ENCODE results near the gene SLC34A1.

SLC34A1 gene

DNA sequence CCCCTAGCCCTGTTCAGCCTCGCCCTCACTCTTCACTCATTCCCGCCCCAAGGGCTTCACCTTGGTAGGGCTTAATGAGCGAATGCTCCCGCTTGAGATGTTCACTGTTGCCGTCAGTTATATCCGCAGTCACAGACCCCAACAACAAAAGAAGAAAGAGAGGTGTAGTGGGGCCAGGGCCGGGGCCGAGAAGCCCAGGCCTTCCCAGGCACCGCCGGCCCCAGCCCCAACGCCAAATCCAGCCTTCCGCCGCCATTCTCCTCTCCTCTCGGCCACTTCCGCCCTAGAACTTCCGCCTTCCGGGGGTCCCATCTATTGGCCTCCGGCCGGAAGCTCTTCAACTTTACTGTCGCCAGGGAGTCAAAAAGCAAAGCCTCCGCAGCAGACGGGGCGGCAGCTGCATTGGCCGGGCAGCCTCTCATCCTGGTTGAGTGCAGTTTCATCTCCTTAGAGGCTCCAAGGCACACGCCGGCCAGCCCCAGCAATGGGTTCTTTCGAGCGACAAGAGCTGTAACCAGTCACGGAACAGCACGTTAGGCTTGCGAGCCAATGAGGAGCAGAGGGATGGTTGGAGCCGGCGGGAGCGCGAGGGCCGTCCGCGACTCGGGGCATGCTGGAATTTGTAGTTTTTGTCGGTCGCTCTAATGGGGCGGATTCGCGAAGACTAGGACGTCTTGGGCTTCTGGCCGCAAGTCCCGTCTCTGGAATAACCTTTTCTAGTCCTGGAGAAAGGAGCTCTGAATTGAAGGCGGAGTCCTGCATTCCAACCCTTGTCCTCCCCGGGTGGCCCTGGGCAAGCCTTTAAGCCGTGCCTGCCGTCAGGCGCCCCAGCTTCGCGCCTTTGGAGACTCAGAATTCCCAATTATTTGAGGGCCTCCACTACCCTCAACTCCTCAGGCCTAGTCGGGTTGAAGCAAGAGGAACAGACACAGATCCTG lies 32.6 kb upstream of the SLC34A1 start, which contains the start of gene LMAN2:
LMAN2 (minus strand) TSS at position 277 of the 938 bp plus-strand sequence; CDS start at position 256, 21 bp downstream.
- Histone ChIP-seq H2BK120ac (ENCODE audit: low read depth, low read length) (no peak within 1 kb of the TSS), H3K4ac (ENCODE audit: low read depth, low read length) (peak within 1 kb of the TSS; percentile 56), H3K9ac (ENCODE audit: low read length) (peak within 1 kb of the TSS; percentile 96), H3K4me2 (ENCODE audit: low read length) (peak within 1 kb of the TSS; percentile 98), H3K4me1 (ENCODE audit: control insufficient read depth, low read depth, low read length) (peaks cover 4% of the 10 kb centered on the region), H3K23ac (ENCODE audit: low read length) (peak within 1 kb of the TSS; percentile 74), H3K4me3 (ENCODE audit: low read length) (peak within 1 kb of the TSS; percentile 99), H2BK15ac (replicated peaks; ENCODE audit: low read depth) (no peak within 1 kb of the TSS), H3K79me1 (ENCODE audit: low read length) (peaks cover 24% of the 10 kb centered on the region), H3K18ac (ENCODE audit: low read length) (peak within 1 kb of the TSS; percentile 43), H2BK5ac (ENCODE audit: low read length) (peak within 1 kb of the TSS; percentile 27), H3K56ac (ENCODE audit: low read length) (peak within 1 kb of the TSS; percentile 99), H4K5ac (ENCODE audit: low read length) (peak within 1 kb of the TSS; percentile 75), H3K27ac (ENCODE audit: low read depth, low read length) (peak within 1 kb of the TSS; percentile 91), H3K79me2 (ENCODE audit: control insufficient read depth, insufficient read depth, low read length) (peaks cover 33% of the 10 kb centered on the region), H4K8ac (ENCODE audit: low read depth, low read length) (no peak within 1 kb of the TSS), H2AK5ac (ENCODE audit: low read length) (peak within 1 kb of the TSS; percentile 97), H3K36me3 (ENCODE audit: control insufficient read depth, insufficient read depth, low read length) (no peaks in the 10 kb centered on the region), H3K27me3 (ENCODE audit: insufficient read depth, low read length, poor library complexity) (no peaks in the 10 kb centered on the region)
- peak; percentile 98 for DNase-seq
- no CpG with 5 or more reads among the region's 55 CpGs for WGBS (ENCODE audit: extremely low coverage, insufficient coverage, low lambda C conversion rate)

DNA sequence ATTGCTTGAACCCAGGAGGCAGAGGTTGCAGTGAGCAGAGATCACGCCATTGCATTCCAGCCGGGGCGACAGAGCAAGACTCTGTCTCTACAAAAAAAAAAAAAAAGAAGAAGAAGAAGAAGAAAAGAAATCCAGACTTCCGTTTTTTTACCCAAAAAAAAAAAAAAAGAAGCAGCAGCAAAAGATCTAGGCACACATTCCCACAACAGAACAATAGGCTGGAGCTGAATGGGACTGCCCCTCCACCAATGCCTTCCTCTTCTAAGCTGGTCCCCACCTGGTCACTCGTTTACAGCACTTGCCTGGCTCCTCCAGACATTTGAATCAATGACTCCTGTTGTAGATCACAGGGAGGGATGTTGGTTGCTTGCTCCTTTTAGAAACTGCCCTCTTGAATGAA lies 31.1 kb upstream of the SLC34A1 start:
- Histone ChIP-seq H3K4me2 (ENCODE audit: low read length) (no peak overlapping the region), H4K5ac (ENCODE audit: low read length) (no peak overlapping the region), H3K23ac (ENCODE audit: low read length) (no peak overlapping the region), H3K79me1 (ENCODE audit: low read length) (peaks cover 18% of the 10 kb centered on the region), H3K27me3 (ENCODE audit: insufficient read depth, low read length, poor library complexity) (no peaks in the 10 kb centered on the region), H3K36me3 (ENCODE audit: control insufficient read depth, insufficient read depth, low read length) (no peaks in the 10 kb centered on the region), H3K9ac (ENCODE audit: low read length) (no peak overlapping the region), H3K4me1 (ENCODE audit: control insufficient read depth, low read depth, low read length) (peaks cover 4% of the 10 kb centered on the region), H3K27ac (ENCODE audit: low read depth, low read length) (no peak overlapping the region), H4K8ac (ENCODE audit: low read depth, low read length) (no peak overlapping the region), H3K79me2 (ENCODE audit: control insufficient read depth, insufficient read depth, low read length) (peaks cover 23% of the 10 kb centered on the region), H2BK5ac (ENCODE audit: low read length) (no peak overlapping the region), H3K4me3 (ENCODE audit: low read length) (no peak overlapping the region), H3K56ac (ENCODE audit: low read length) (no peak overlapping the region), H3K18ac (ENCODE audit: low read length) (no peak overlapping the region), H2BK120ac (ENCODE audit: low read depth, low read length) (no peak overlapping the region), H3K4ac (ENCODE audit: low read depth, low read length) (no peak overlapping the region), H2BK15ac (replicated peaks; ENCODE audit: low read depth) (no peak overlapping the region), H2AK5ac (ENCODE audit: low read length) (no peak overlapping the region)
- WGBS (ENCODE audit: extremely low coverage, insufficient coverage, low lambda C conversion rate), result no CpG with 5 or more reads among the region's 5 CpGs
- DNase-seq, result no peak

DNA sequence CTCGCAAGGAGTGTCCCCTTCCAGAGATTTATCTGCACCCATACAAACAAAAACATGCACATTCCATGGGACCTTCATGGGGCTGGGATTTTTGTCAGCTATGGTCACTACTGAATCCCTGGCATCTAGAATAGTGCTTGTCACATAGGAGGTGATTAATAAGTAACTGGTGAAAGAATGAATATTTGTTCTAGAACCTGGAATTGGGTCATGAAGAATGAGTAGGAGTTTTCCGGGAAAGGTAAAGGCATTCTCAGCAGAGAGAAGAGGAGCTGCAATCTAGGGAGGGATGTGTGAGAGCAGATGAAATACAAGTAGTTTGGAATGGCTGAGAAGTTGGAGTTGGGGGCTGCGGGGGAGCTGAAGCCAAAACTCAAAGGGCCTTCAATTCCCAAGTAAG lies 30.0 kb upstream of the SLC34A1 start:
- Histone ChIP-seq H3K9ac (ENCODE audit: low read length) (no peak overlapping the region), H3K4me3 (ENCODE audit: low read length) (no peak overlapping the region), H3K27ac (ENCODE audit: low read depth, low read length) (no peak overlapping the region), H3K4ac (ENCODE audit: low read depth, low read length) (no peak overlapping the region), H3K56ac (ENCODE audit: low read length) (no peak overlapping the region), H4K5ac (ENCODE audit: low read length) (no peak overlapping the region), H3K27me3 (ENCODE audit: insufficient read depth, low read length, poor library complexity) (no peaks in the 10 kb centered on the region), H3K79me1 (ENCODE audit: low read length) (peaks cover 17% of the 10 kb centered on the region), H2BK5ac (ENCODE audit: low read length) (no peak overlapping the region), H3K4me1 (ENCODE audit: control insufficient read depth, low read depth, low read length) (peaks cover 4% of the 10 kb centered on the region), H3K36me3 (ENCODE audit: control insufficient read depth, insufficient read depth, low read length) (no peaks in the 10 kb centered on the region), H3K23ac (ENCODE audit: low read length) (no peak overlapping the region), H3K18ac (ENCODE audit: low read length) (no peak overlapping the region), H3K79me2 (ENCODE audit: control insufficient read depth, insufficient read depth, low read length) (peaks cover 19% of the 10 kb centered on the region), H2BK120ac (ENCODE audit: low read depth, low read length) (no peak overlapping the region), H3K4me2 (ENCODE audit: low read length) (no peak overlapping the region), H4K8ac (ENCODE audit: low read depth, low read length) (no peak overlapping the region), H2AK5ac (ENCODE audit: low read length) (no peak overlapping the region), H2BK15ac (replicated peaks; ENCODE audit: low read depth) (no peak overlapping the region)
- no peak for DNase-seq
- no CpG with 5 or more reads among the region's 3 CpGs for WGBS (ENCODE audit: extremely low coverage, insufficient coverage, low lambda C conversion rate)

DNA sequence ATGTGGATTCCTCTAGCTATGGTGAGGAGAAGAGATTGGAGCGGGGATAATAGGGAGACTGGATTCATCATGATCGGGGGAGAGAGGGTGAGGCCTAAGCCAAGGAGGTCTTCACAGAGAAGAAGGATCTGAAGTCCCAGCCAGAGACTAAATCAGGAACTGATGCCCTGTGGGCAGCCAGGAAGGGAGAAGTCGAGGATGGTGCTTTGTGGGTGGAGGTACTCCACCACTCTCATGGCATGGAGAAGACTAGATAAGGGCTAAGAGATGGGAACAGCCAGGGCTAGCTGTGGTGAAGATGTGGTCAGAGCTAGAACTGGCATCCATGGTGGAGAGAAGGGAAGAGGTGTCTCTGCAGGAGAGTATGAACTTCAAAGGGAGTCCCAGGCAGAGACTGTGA lies 29.5 kb upstream of the SLC34A1 start:
- H3K9ac ChIP-seq (ENCODE audit: low read length), result no peak overlapping the region

DNA sequence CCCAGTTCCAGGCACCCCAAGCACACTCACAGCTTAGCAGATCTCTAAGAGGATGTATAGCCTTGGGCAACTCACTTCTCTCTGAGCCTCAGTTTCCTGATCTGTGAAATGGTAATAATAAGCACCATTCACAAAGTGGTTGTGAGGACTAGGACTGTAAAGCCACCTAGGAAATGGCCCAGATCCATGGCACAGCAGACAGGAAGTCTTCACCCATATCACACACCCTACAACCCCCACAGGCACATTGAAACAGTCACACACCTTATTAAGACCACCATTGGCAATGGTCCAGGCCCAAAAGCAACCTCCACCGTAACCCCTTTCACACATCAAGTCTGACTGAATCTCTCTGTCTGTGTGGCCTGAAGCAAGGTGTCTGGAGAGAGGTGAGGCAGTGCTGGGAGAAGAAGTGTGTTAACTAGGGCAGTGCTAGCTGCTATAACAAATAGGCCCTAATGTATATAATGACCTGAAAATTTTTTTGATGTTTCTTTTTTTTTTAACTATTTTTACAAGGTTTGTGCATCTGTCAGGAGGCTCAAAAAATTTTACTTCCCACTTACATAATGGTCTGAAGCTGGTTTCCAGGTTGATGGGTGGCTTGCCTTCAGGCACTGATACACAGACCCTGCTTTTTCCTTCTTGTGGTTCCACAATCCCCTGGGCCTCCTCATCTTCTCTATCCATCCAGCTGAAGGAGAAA lies 28.9 kb upstream of the SLC34A1 start:
- H3K4me2 ChIP-seq (ENCODE audit: low read length), result no peak overlapping the region
- H2BK5ac ChIP-seq (ENCODE audit: low read length), result no peak overlapping the region
- H3K56ac ChIP-seq (ENCODE audit: low read length), result no peak overlapping the region
- no peak overlapping the region for H3K4ac ChIP-seq (ENCODE audit: low read depth, low read length)
- no peak overlapping the region for H4K8ac ChIP-seq (ENCODE audit: low read depth, low read length)
- peaks cover 10% of the 10 kb centered on the region for H3K79me1 ChIP-seq (ENCODE audit: low read length)
- H3K4me3 ChIP-seq (ENCODE audit: low read length), result no peak overlapping the region
- no peak overlapping the region for H3K18ac ChIP-seq (ENCODE audit: low read length)
- H3K36me3 ChIP-seq (ENCODE audit: control insufficient read depth, insufficient read depth, low read length), result no peaks in the 10 kb centered on the region
- peaks cover 4% of the 10 kb centered on the region for H3K4me1 ChIP-seq (ENCODE audit: control insufficient read depth, low read depth, low read length)
- no peak overlapping the region for H3K27ac ChIP-seq (ENCODE audit: low read depth, low read length)
- no peak overlapping the region for H3K23ac ChIP-seq (ENCODE audit: low read length)
- no peak overlapping the region for H3K9ac ChIP-seq (ENCODE audit: low read length)
- H2BK120ac ChIP-seq (ENCODE audit: low read depth, low read length), result no peak overlapping the region
- peaks cover 10% of the 10 kb centered on the region for H3K79me2 ChIP-seq (ENCODE audit: control insufficient read depth, insufficient read depth, low read length)
- H3K27me3 ChIP-seq (ENCODE audit: insufficient read depth, low read length, poor library complexity), result no peaks in the 10 kb centered on the region
- H4K5ac ChIP-seq (ENCODE audit: low read length), result no peak overlapping the region
- H2AK5ac ChIP-seq (ENCODE audit: low read length), result no peak overlapping the region
- no CpG with 5 or more reads among the region's 1 CpG for WGBS (ENCODE audit: extremely low coverage, insufficient coverage, low lambda C conversion rate)
- no peak overlapping the region for H2BK15ac ChIP-seq (replicated peaks; ENCODE audit: low read depth)
- DNase-seq, result no peak

More for the DNA sequence above, 29.5 kb upstream of the SLC34A1 start:
- DNase-seq, result no peak
- no peak overlapping the region for H2AK5ac ChIP-seq (ENCODE audit: low read length)
- no peak overlapping the region for H4K5ac ChIP-seq (ENCODE audit: low read length)
- no peak overlapping the region for H3K4me3 ChIP-seq (ENCODE audit: low read length)
- peaks cover 16% of the 10 kb centered on the region for H3K79me1 ChIP-seq (ENCODE audit: low read length)
- no peak overlapping the region for H2BK120ac ChIP-seq (ENCODE audit: low read depth, low read length)
- no CpG with 5 or more reads among the region's 3 CpGs for WGBS (ENCODE audit: extremely low coverage, insufficient coverage, low lambda C conversion rate)
- H3K36me3 ChIP-seq (ENCODE audit: control insufficient read depth, insufficient read depth, low read length), result no peaks in the 10 kb centered on the region
- H3K18ac ChIP-seq (ENCODE audit: low read length), result no peak overlapping the region
- no peak overlapping the region for H3K4me2 ChIP-seq (ENCODE audit: low read length)
- H3K4ac ChIP-seq (ENCODE audit: low read depth, low read length), result no peak overlapping the region
- H3K27me3 ChIP-seq (ENCODE audit: insufficient read depth, low read length, poor library complexity), result no peaks in the 10 kb centered on the region
- no peak overlapping the region for H4K8ac ChIP-seq (ENCODE audit: low read depth, low read length)
- H2BK5ac ChIP-seq (ENCODE audit: low read length), result no peak overlapping the region
- no peak overlapping the region for H2BK15ac ChIP-seq (replicated peaks; ENCODE audit: low read depth)
- H3K27ac ChIP-seq (ENCODE audit: low read depth, low read length), result no peak overlapping the region
- H3K56ac ChIP-seq (ENCODE audit: low read length), result no peak overlapping the region
- H3K4me1 ChIP-seq (ENCODE audit: control insufficient read depth, low read depth, low read length), result peaks cover 4% of the 10 kb centered on the region
- H3K79me2 ChIP-seq (ENCODE audit: control insufficient read depth, insufficient read depth, low read length), result peaks cover 16% of the 10 kb centered on the region
- H3K23ac ChIP-seq (ENCODE audit: low read length), result no peak overlapping the region

Data from mesendoderm (in vitro differentiated cells).